Measurements from ENCODE around the gene ZNF273. TPM values are rescaled to one million over a fixed set of nuclear protein-coding genes. Genes with fewer than 3 reads are reported as not detected.

ZNF273 gene
- total RNA-seq, 1 experiment from 2014 or later: 17.9 TPM

GRCh38 chr7:64951250-64951848 is 48.3 kb downstream of the ZNF273 start:
- Histone ChIP-seq H4K91ac (ENCODE audit: insufficient read length, low read depth, low read length) (no peak overlapping the region), H4K5ac (ENCODE audit: insufficient read length, low read depth, low read length) (no peak overlapping the region), H3K79me1 (ENCODE audit: insufficient read depth, low read depth, low read length, poor library complexity, severe bottlenecking) (no peaks in the 10 kb centered on the region), H2AFZ (ENCODE audit: low read length) (no peak overlapping the region), H4K20me1 (ENCODE audit: control insufficient read depth, insufficient read depth, insufficient read length) (no peaks in the 10 kb centered on the region), H3K4ac (ENCODE audit: low read depth, low read length) (no peak overlapping the region), H3K4me1 (ENCODE audit: insufficient read depth, low read length) (no peaks in the 10 kb centered on the region; the same call in 1 of the 2 replicates), H2BK15ac (ENCODE audit: low read depth, low read length) (no peak overlapping the region), H4K8ac (replicated peaks; ENCODE audit: insufficient read length, low read depth, low read length) (no peak overlapping the region), H3K23ac (ENCODE audit: insufficient read length, low read depth, low read length) (no peak overlapping the region), H3K27me3 (ENCODE audit: insufficient read depth, low read length) (no peaks in the 10 kb centered on the region; the same call in 1 of the 2 replicates), H2BK20ac (ENCODE audit: low read depth, low read length, poor library complexity, severe bottlenecking) (no peak overlapping the region), H3K4me2 (ENCODE audit: insufficient read depth, insufficient read length, low read length) (no peak overlapping the region), H3K79me2 (ENCODE audit: insufficient read depth, low read length) (no peaks in the 10 kb centered on the region), H3K23me2 (ENCODE audit: insufficient read length, low read depth, low read length, poor library complexity, severe bottlenecking) (peaks cover 10% of the 10 kb centered on the region), H3K14ac (ENCODE audit: insufficient read depth, low read length) (no peak overlapping the region), H2BK12ac (ENCODE audit: insufficient read length, low read depth, low read length) (no peak overlapping the region), H3K18ac (ENCODE audit: insufficient read length, low read depth, low read length) (no peak overlapping the region), H3K9ac (ENCODE audit: extremely low read depth, insufficient read length, low read length) (no peak overlapping the region), H3K9me3 (ENCODE audit: control insufficient read depth, low read depth, low read length) (no peaks in the 10 kb centered on the region), H3K27ac (ENCODE audit: insufficient read length, low read depth, low read length) (no peak overlapping the region), H3T11ph (ENCODE audit: low read length) (no peak overlapping the region), H2AK5ac (ENCODE audit: insufficient read length, low read length) (no peak overlapping the region), H2BK120ac (ENCODE audit: low read depth, low read length, poor library complexity, severe bottlenecking) (no peak overlapping the region), H3K56ac (ENCODE audit: insufficient read length, low read depth, low read length) (no peak overlapping the region), H2BK5ac (ENCODE audit: insufficient read length, low read length) (no peak overlapping the region)
- Mint-ChIP-seq H3K27ac (no peak overlapping the region), H3K4me1 (peaks cover 0 to 3% of the 10 kb centered on the region in 2 experiments; a peak in 2 of 4 replicates), H3K4me3 (no peak overlapping the region), H3K27me3 (ENCODE audit: low read depth) (peaks cover 29% of the 10 kb centered on the region), H3K36me3 (ENCODE audit: insufficient read depth in 1 of 3, low read depth in 3 of 3) (peaks cover 0 to 5% (median 4%) of the 10 kb centered on the region in 3 experiments; a peak in 4 of 7 replicates), H3K9me3 (peaks cover 3 to 5% of the 10 kb centered on the region in 2 experiments; a peak in 4 of 5 replicates)
- no peak for DNase-seq
- TF ChIP-seq CTCF (conservative IDR thresholded peaks at IDR 0.05): peak; percentile 85
- no CpG with 5 or more reads among the region's 1 CpG for WGBS (ENCODE audit: extremely low coverage, insufficient read length, low lambda C conversion rate)
